WERI-Rb-1 (cell line): Measurements from ENCODE around the gene TLR1.

Source experiments
- DNase-seq: peaks from one replicate; pipeline ENCODE4 v3.0.0-alpha.2; 2020
- H3K27ac ChIP-seq: fragments of 250-450 bp; sonication (Bioruptor Pico); 2 replicates; pipeline ENCODE4 v1.5.1; 2020; ENCODE audit warnings: mild to moderate bottlenecking, moderate library complexity
- H3K27me3 ChIP-seq: fragments of 250-450 bp; sonication (Bioruptor Pico); 2 replicates; pipeline ENCODE4 v1.5.1; 2021; ENCODE audit warnings: mild to moderate bottlenecking, low read depth, moderate library complexity; ENCODE audit not compliant: insufficient read depth, severe bottlenecking
- H3K36me3 ChIP-seq: fragments of 250-450 bp; sonication (Bioruptor Pico); 2 replicates; pipeline ENCODE4 v1.5.1; 2020; ENCODE audit warnings: mild to moderate bottlenecking, moderate library complexity
- H3K4me3 ChIP-seq: 2 replicates; pipeline ENCODE4 v1.5.1; 2011; ENCODE audit warnings: low read depth, mild to moderate bottlenecking, control low read depth, low read length
- H3K9me3 ChIP-seq: fragments of 250-450 bp; sonication (Bioruptor Pico); 2 replicates; pipeline ENCODE4 v1.5.1; 2021; ENCODE audit warnings: mild to moderate bottlenecking, moderate library complexity; ENCODE audit not compliant: severe bottlenecking
- CTCF ChIP-seq: IDR thresholded peaks from 2 replicates; pipeline ENCODE4 v1.5.1; 2011; ENCODE audit warnings: low read depth, mild to moderate bottlenecking, control low read depth, inconsistent platforms, low read length

Gene TLR1

GRCh38 chr4:38765382-38765781, 39.2 kb downstream of the TLR1 start:
- no peak for TF ChIP-seq CTCF
- Histone ChIP-seq H3K9me3 (no peaks in the 10 kb centered on the region), H3K27me3 (no peaks in the 10 kb centered on the region), H3K36me3 (no peaks in the 10 kb centered on the region), H3K4me3 (no peak overlapping the region), H3K27ac (no peak overlapping the region)
- DNase-seq = no peak

- Histone ChIP-seq H3K9me3 (no peaks in the 10 kb centered on the region), H3K27me3 (no peaks in the 10 kb centered on the region), H3K36me3 (no peaks in the 10 kb centered on the region), H3K4me3 (no peak overlapping the region), H3K27ac (no peak overlapping the region)
- TF ChIP-seq CTCF = no peak
- no peak for DNase-seq
These were observed 40.3 kb downstream of the TLR1 start for GRCh38 chr4:38764277-38764676.

GRCh38 chr4:38762560-38762959, 42.0 kb downstream of the TLR1 start:
- Histone ChIP-seq H3K9me3 (no peaks in the 10 kb centered on the region), H3K27ac (no peak overlapping the region), H3K27me3 (no peaks in the 10 kb centered on the region), H3K36me3 (no peaks in the 10 kb centered on the region), H3K4me3 (no peak overlapping the region)
- no peak for DNase-seq
- TF ChIP-seq CTCF = no peak

- no peak overlapping the region for H3K27ac ChIP-seq
- no peak for DNase-seq
These were observed 44.8 kb downstream of the TLR1 start for GRCh38 chr4:38759790-38760122.

GRCh38 chr4:38759113-38759789, 45.3 kb downstream of the TLR1 start:
- Histone ChIP-seq H3K27ac (no peak overlapping the region), H3K4me3 (no peak overlapping the region), H3K27me3 (no peaks in the 10 kb centered on the region), H3K36me3 (no peaks in the 10 kb centered on the region), H3K9me3 (no peaks in the 10 kb centered on the region)
- peak; percentile 66 for TF ChIP-seq CTCF
- DNase-seq = peak; percentile 50

More at GRCh38 chr4:38759790-38760122, 44.8 kb downstream of the TLR1 start:
- H3K27me3 ChIP-seq = no peaks in the 10 kb centered on the region
- no peak for TF ChIP-seq CTCF
- H3K4me3 ChIP-seq = no peak overlapping the region
- H3K9me3 ChIP-seq = no peaks in the 10 kb centered on the region
- no peaks in the 10 kb centered on the region for H3K36me3 ChIP-seq
